Pancreas (tissue), 10 donors: ENCODE measurements around the gene CUL3. TPM values are rescaled to one million over a fixed set of nuclear protein-coding genes. Genes with fewer than 3 reads are reported as not detected.

ENCODE experiments used
- ATAC-seq, 4 donors: fragments of 200-7000 bp; cut with Tn5 transposase; one replicate each; pipeline versions ENCODE4 v1.8.0 to v1.9.1; 2020; ENCODE audit warnings: mild to moderate bottlenecking in 4 of 4, moderate library complexity in 4 of 4
- DNase-seq, 6 donors: peaks; one replicate each; pipeline ENCODE4 v3.0.0-alpha.2; 2020
- FAIRE-seq: peaks from 2 replicates; lab custom pipeline; 2012; peaks lifted over from hg19 to GRCh38; lab: Jason Lieb, UNC
- H3K27ac ChIP-seq, 4 donors: fragments of 200-600 bp; sonication (generic); 1 replicate in 3 of 4; 2 replicates in 1 of 4; pipeline versions ENCODE4 v1.5.0 to v1.8.0; 2020
- H3K27me3 ChIP-seq, 4 donors: fragments of 200-600 bp; one replicate each; pipeline ENCODE4 v1.8.0; 2021
- H3K36me3 ChIP-seq, 3 donors: fragments of 200-600 bp; sonication (generic) in 1 of 3; one replicate each; pipeline versions ENCODE4 v1.5.0 to v1.8.0; 2020 to 2021
- H3K4me1 ChIP-seq, 3 donors: fragments of 200-600 bp; one replicate each; pipeline ENCODE4 v1.8.0; 2021
- H3K4me3 ChIP-seq, 4 donors: fragments of 200-600 bp; sonication (generic) in 2 of 4; one replicate each; pipeline versions ENCODE4 v1.5.0 to v1.8.0; 2020 to 2021
- H3K9me3 ChIP-seq, 4 donors: fragments of 200-600 bp; one replicate each; pipeline ENCODE4 v1.8.0; 2021
- CTCF ChIP-seq, 4 donors: fragments of 200-600 bp; sonication (generic) in 3 of 4; IDR thresholded peaks; one replicate each; pipeline versions ENCODE4 v1.5.0 to v1.8.0; 2021; ENCODE audit warnings: antibody characterized with exemption in 4 of 4
- WGBS, 2 donors: extraction: QIAGEN DNeasy Blood & Tissue Kit; methylation state at CpG; one replicate each; pipeline ENCODE4 v1.1.7; 2013; 5-methylcytosine and 5-hydroxymethylcytosine counted together
- intact Hi-C, 3 donors: fragments of 100-400 bp; cut with DNase I; formaldehyde crosslinking; loops; one replicate each; pipeline versions ENCODE4 v1.11.1 to v1.14.2; 2022
- polyA plus RNA-seq, 2 donors: library from polyadenylated mRNA; stranded (reverse); fragments of 200-250 nt; gene quantifications; one replicate each; pipeline ENCODE4 v1.2.3, GENCODE V29; 2013
- total RNA-seq, 6 donors: library from RNA; stranded (reverse); fragmentation: NEBNext Ultra II Directional in 4 of 6; extraction: Animal tissue kit (Norgen Biotek cat#: 25700) in 4 of 6; gene quantifications; one replicate each; pipeline versions ENCODE4 v1.2.1 to v1.2.4, GENCODE V29; 2021 to 2023
- donor health status: healthy with polysubstance abuse.
- donor health status: DM: no; HTN: no; CAD: no; lungs with moderate emphysema.
- donor health status: DM: no; HTN: no; CAD: no.
- donor health status: control.
- donor health status: control.
- donor health status: Bipolar disorder and iron deficiency.
- donor health status: DM: yes; HTN: yes; CAD: no.
- donor health status: DM: no; HTN: no; CAD: no.
- donor health status: DM: no; HTN: no; CAD: no.
- donor health status: DM: yes; HTN: yes; CAD: no.

Gene CUL3
- total and polyA plus RNA-seq, 8 donors: 32.2 to 49.5 (median 37.6) TPM

- Histone ChIP-seq H3K4me3 (no peak overlapping the region), H3K9me3 (no peaks in the 10 kb centered on the region), H3K4me1 (peaks cover 0 to 6% (median under 1%) of the 10 kb centered on the region in 3 donors), H3K36me3 (no peaks in the 10 kb centered on the region), H3K27ac (no peak overlapping the region), H3K27me3 (no peaks in the 10 kb centered on the region)
- DNase-seq: no peak
- ATAC-seq: no peak
- no peak for TF ChIP-seq CTCF (IDR thresholded peaks at IDR 0.05)
- intact Hi-C loops: no loop called here
- WGBS, 2 donors: 96 to 97% methylated on average over 2 of the region's 2 CpGs
- no peak for FAIRE-seq
Observed at GRCh38 chr2:224557610-224558009, 27.6 kb downstream of the CUL3 start.

GRCh38 chr2:224556381-224556780 is 28.8 kb downstream of the CUL3 start:
- Histone ChIP-seq H3K9me3 (no peaks in the 10 kb centered on the region), H3K27ac (no peak overlapping the region), H3K36me3 (no peaks in the 10 kb centered on the region), H3K27me3 (no peaks in the 10 kb centered on the region), H3K4me3 (no peak overlapping the region), H3K4me1 (peaks cover 0 to 5% (median 0%) of the 10 kb centered on the region in 3 donors)
- intact Hi-C loops: no loop called here
- TF ChIP-seq CTCF (IDR thresholded peaks at IDR 0.05): no peak
- ATAC-seq (no peak), FAIRE-seq (no peak), DNase-seq (no peak)

GRCh38 chr2:224555823-224556366 is 29.3 kb downstream of the CUL3 start:
- intact Hi-C loops: no loop called here
- no peak for TF ChIP-seq CTCF (IDR thresholded peaks at IDR 0.05)
- Histone ChIP-seq H3K27me3 (no peaks in the 10 kb centered on the region), H3K36me3 (no peaks in the 10 kb centered on the region), H3K4me1 (peaks cover 0 to under 1% (median 0%) of the 10 kb centered on the region in 3 donors), H3K4me3 (no peak overlapping the region), H3K27ac (no peak overlapping the region), H3K9me3 (no peaks in the 10 kb centered on the region)
- ATAC-seq: no peak
- 88 to 91% methylated on average over 4 of the region's 4 CpGs for WGBS, 2 donors
- no peak for DNase-seq
- no peak for FAIRE-seq

- ATAC-seq: no peak
- Histone ChIP-seq H3K4me3 (no peak overlapping the region), H3K27me3 (no peaks in the 10 kb centered on the region), H3K9me3 (no peaks in the 10 kb centered on the region), H3K36me3 (no peaks in the 10 kb centered on the region), H3K4me1 (no peaks in the 10 kb centered on the region), H3K27ac (no peak overlapping the region)
- FAIRE-seq: no peak
- WGBS, 2 donors: 90 to 94% methylated on average over 2 of the region's 2 CpGs
- no peak for TF ChIP-seq CTCF (IDR thresholded peaks at IDR 0.05)
- intact Hi-C loops: no loop called here
- DNase-seq: no peak
Observed at GRCh38 chr2:224552771-224553170, 32.4 kb downstream of the CUL3 start.

- no peak for DNase-seq
- Histone ChIP-seq H3K27ac (no peak overlapping the region), H3K4me1 (no peaks in the 10 kb centered on the region), H3K27me3 (no peaks in the 10 kb centered on the region), H3K4me3 (no peak overlapping the region), H3K9me3 (no peaks in the 10 kb centered on the region), H3K36me3 (no peaks in the 10 kb centered on the region)
- no peak for FAIRE-seq
- TF ChIP-seq CTCF (IDR thresholded peaks at IDR 0.05): no peak
- intact Hi-C loops: no loop called here
- no peak for ATAC-seq
- WGBS, 2 donors: 91 to 96% methylated on average over 1 of the region's 1 CpG
Observed at GRCh38 chr2:224551693-224552092, 33.5 kb downstream of the CUL3 start.
